B cell (primary cell): ENCODE measurements around the gene SALL3. TPM values are rescaled to one million over a fixed set of nuclear protein-coding genes. Genes with fewer than 3 reads are reported as not detected.

Source experiments
- ATAC-seq: fragments of 200-7000 bp; cut with Tn5 transposase; one replicate; pipeline ENCODE4 v1.10.0; 2021; ENCODE audit warnings: low read depth, mild to moderate bottlenecking, moderate number of reproducible peaks, moderate library complexity
- CTCF ChIA-PET: fragments of 350-600 bp; sonication (Branson Sonifier 250); formaldehyde crosslinking; loops from one replicate; lab custom pipeline; 2021; ENCODE audit warnings: antibody characterized with exemption, inconsistent platforms; lab: Charles Lee
- POLR2A ChIA-PET: fragments of 350-600 bp; sonication (Branson Sonifier 250); formaldehyde crosslinking; loops from one replicate; lab custom pipeline; 2021; ENCODE audit warnings: antibody characterized with exemption; lab: Charles Lee
- DNase-seq: peaks from one replicate; pipeline ENCODE4 v3.0.0; 2013
- H2AFZ ChIP-seq: 2 replicates; pipeline ENCODE4 v1.6.1; 2012; ENCODE audit warnings: mild to moderate bottlenecking, low read depth, low read length; ENCODE audit not compliant: insufficient read depth, poor library complexity, severe bottlenecking
- H3K27ac ChIP-seq, 2 donors: 1 replicate in 1 of 2; 2 replicates in 1 of 2; pipeline ENCODE4 v1.5.1; 2012 to 2013; ENCODE audit warnings: low read length in 2 of 2, mild to moderate bottlenecking in 2 of 2, moderate library complexity in 1 of 2
- H3K27me3 ChIP-seq, 4 experiments: fragments of 200-600 bp in 1 of 4; sonication (generic) in 1 of 4; replicated peaks in 1 of 4; 1 replicate in 2 of 4; 2 replicates in 2 of 4; pipeline versions ENCODE4 v1.6.1 to v1.7.0; 2013 to 2016; ENCODE audit warnings: low read length in 3 of 4, mild to moderate bottlenecking in 2 of 4, mixed read lengths in 1 of 4, moderate library complexity in 1 of 4; ENCODE audit not compliant: insufficient read depth in 4 of 4, control insufficient read depth in 3 of 4; ENCODE audit errors: control extremely low read depth in 1 of 4
- H3K36me3 ChIP-seq, 2 experiments: replicated peaks in 1 of 2; 1 replicate in 1 of 2; 2 replicates in 1 of 2; pipeline versions ENCODE4 v1.6.1 to v1.7.1; 2013; ENCODE audit warnings: low read length in 1 of 2; ENCODE audit not compliant: insufficient read depth in 2 of 2, control insufficient read depth in 1 of 2; ENCODE audit errors: control extremely low read depth in 1 of 2, extremely low read depth in 1 of 2
- H3K4me1 ChIP-seq, 2 donors: fragments of 200-600 bp in 1 of 2; sonication (generic) in 1 of 2; 1 replicate in 1 of 2; 2 replicates in 1 of 2; pipeline versions ENCODE4 v1.5.1 to v1.6.1; 2013 to 2017; ENCODE audit warnings: low read length in 2 of 2; ENCODE audit not compliant: control insufficient read depth in 2 of 2, insufficient read depth in 2 of 2
- H3K4me2 ChIP-seq: replicated peaks from 2 replicates; pipeline ENCODE3; 2012; ENCODE audit warnings: mild to moderate bottlenecking, low read depth, low read length; ENCODE audit not compliant: poor library complexity, severe bottlenecking
- H3K4me3 ChIP-seq, 5 experiments: fragments of 200-600 bp in 1 of 5; sonication (generic) in 1 of 5; 1 replicate in 3 of 5; 2 replicates in 2 of 5; pipeline versions ENCODE4 v1.5.1 to v1.7.0; 2011 to 2016; ENCODE audit warnings: low read length in 4 of 5, mild to moderate bottlenecking in 4 of 5, low read depth in 2 of 5, control low read depth in 1 of 5, moderate library complexity in 1 of 5; ENCODE audit not compliant: insufficient read depth in 1 of 5; ENCODE audit errors: control extremely low read depth in 1 of 5, extremely low read depth in 1 of 5
- H3K79me2 ChIP-seq: fragments of 200-600 bp; sonication (generic); one replicate; pipeline ENCODE4 v1.6.0; 2016; ENCODE audit warnings: low read length; ENCODE audit not compliant: control insufficient read depth, insufficient read depth
- H3K9ac ChIP-seq: fragments of 200-600 bp; sonication (generic); 2 replicates; pipeline ENCODE4 v1.6.1; 2017; ENCODE audit warnings: mild to moderate bottlenecking, low read length, moderate library complexity
- H3K9me3 ChIP-seq, 3 donors: one replicate each; pipeline versions ENCODE4 v1.6.1 to v1.7.1; 2013; ENCODE audit warnings: low read length in 2 of 3; ENCODE audit not compliant: control insufficient read depth in 2 of 3, insufficient read depth in 1 of 3; ENCODE audit errors: control extremely low read depth in 1 of 3
- H4K20me1 ChIP-seq: 2 replicates; pipeline ENCODE4 v1.6.0; 2012; ENCODE audit warnings: mild to moderate bottlenecking, low read length; ENCODE audit not compliant: insufficient read depth, control insufficient read depth, poor library complexity, severe bottlenecking
- H3K27ac Mint-ChIP-seq: one replicate; pipeline ENCODE4 v1.8.0; 2021; ENCODE audit warnings: mixed read lengths
- H3K27me3 Mint-ChIP-seq: one replicate; pipeline ENCODE4 v1.8.0; 2021; ENCODE audit warnings: mixed read lengths
- H3K4me1 Mint-ChIP-seq: one replicate; pipeline ENCODE4 v1.8.0; 2021; ENCODE audit warnings: mixed read lengths
- H3K4me3 Mint-ChIP-seq: one replicate; pipeline ENCODE4 v1.8.0; 2021; ENCODE audit warnings: mixed read lengths
- H3K9me3 Mint-ChIP-seq: one replicate; pipeline ENCODE4 v1.8.0; 2022; ENCODE audit warnings: mixed read lengths; ENCODE audit not compliant: insufficient read depth
- CTCF ChIP-seq: fragments of 200-600 bp; IDR thresholded peaks from one replicate; pipeline ENCODE4 v1.8.0; 2022; ENCODE audit warnings: antibody characterized with exemption, mild to moderate bottlenecking
- EZH2 ChIP-seq: IDR thresholded peaks from 2 replicates; pipeline ENCODE4 v1.6.1; 2012; ENCODE audit warnings: borderline replicate concordance, low read depth, mild to moderate bottlenecking, moderate library complexity, low read length; ENCODE audit not compliant: insufficient read depth, poor library complexity, severe bottlenecking
- WGBS: methylation state at CpG from one replicate; pipeline ENCODE4 v1.1.5; 2013; ENCODE audit warnings: missing lambda C conversion rate; ENCODE audit not compliant: insufficient coverage; 5-methylcytosine and 5-hydroxymethylcytosine counted together
- intact Hi-C: fragments of 100-400 bp; cut with micrococcal nuclease; formaldehyde crosslinking; loops from one replicate; pipeline ENCODE4 v1.10.0; 2022
- polyA plus RNA-seq: library from polyadenylated mRNA; depleted of rRNA; stranded (reverse); fragments of >200 nt; gene quantifications from 2 replicates; pipeline ENCODE4 v1.2.3, GENCODE V29; 2012
- total RNA-seq, 2 donors: library from RNA; stranded (reverse); fragments of 120-200 nt in 1 of 2; gene quantifications; 1 replicate in 1 of 2; 2 replicates in 1 of 2; pipeline versions ENCODE4 v1.2.3 to v1.2.4, GENCODE V29; 2013 to 2022

SALL3 gene
- total and polyA plus RNA-seq, 2 donors (not counting 1 experiment from before 2014, with no cell fraction given), result not detected

GRCh38 chr18:79043288-79043687 lies 63.7 kb downstream of the SALL3 start:
- no peak overlapping the region for H3K4me3 ChIP-seq
- H3K4me2 ChIP-seq, result no peak overlapping the region
- CTCF ChIA-PET, result no interaction called here
- no peak overlapping the region for H3K27ac ChIP-seq
- no peaks in the 10 kb centered on the region for H3K36me3 ChIP-seq
- no peaks in the 10 kb centered on the region for H3K79me2 ChIP-seq
- POLR2A ChIA-PET, result no interaction called here
- no peaks in the 10 kb centered on the region for H3K4me1 ChIP-seq
- DNase-seq (no peak), ATAC-seq (no peak)
- intact Hi-C loops, result no loop called here
- H3K27me3 ChIP-seq, result no peaks in the 10 kb centered on the region
- no peaks in the 10 kb centered on the region for H3K4me1 Mint-ChIP-seq
- no peak overlapping the region for H3K27ac Mint-ChIP-seq
- H3K9me3 ChIP-seq, result peaks cover 0 to 4% (median 1%) of the 10 kb centered on the region in 3 donors
- H3K9me3 Mint-ChIP-seq, result no peaks in the 10 kb centered on the region
- peaks cover 24% of the 10 kb centered on the region for H3K27me3 Mint-ChIP-seq
- WGBS, result no CpG with 5 or more reads among the region's 5 CpGs
- no peak overlapping the region for H3K4me3 Mint-ChIP-seq
- H3K9ac ChIP-seq, result no peak overlapping the region
- H4K20me1 ChIP-seq, result no peaks in the 10 kb centered on the region
- TF ChIP-seq EZH2 (no peak), CTCF (no peak)
- H2AFZ ChIP-seq, result no peak overlapping the region

GRCh38 chr18:79046522-79046921 lies 66.9 kb downstream of the SALL3 start:
- no peak for DNase-seq
- 84% methylated on average over 14 of the region's 14 CpGs for WGBS
- Histone ChIP-seq H3K4me2 (no peak overlapping the region), H4K20me1 (no peaks in the 10 kb centered on the region), H3K27me3 (no peaks in the 10 kb centered on the region), H3K36me3 (no peaks in the 10 kb centered on the region), H3K4me1 (no peaks in the 10 kb centered on the region), H2AFZ (no peak overlapping the region), H3K27ac (no peak overlapping the region), H3K4me3 (no peak overlapping the region), H3K9ac (no peak overlapping the region), H3K9me3 (no peaks in the 10 kb centered on the region), H3K79me2 (no peaks in the 10 kb centered on the region)
- no peak for ATAC-seq
- Mint-ChIP-seq H3K4me3 (no peak overlapping the region), H3K9me3 (no peaks in the 10 kb centered on the region), H3K4me1 (no peaks in the 10 kb centered on the region), H3K27ac (no peak overlapping the region), H3K27me3 (peaks cover 19% of the 10 kb centered on the region)
- ChIA-PET POLR2A (no interaction called here), CTCF (no interaction called here)
- intact Hi-C loops, result no loop called here
- TF ChIP-seq CTCF (no peak), EZH2 (no peak)
